Measurements from ENCODE around the gene TRMT6. TPM values are rescaled to one million over a fixed set of nuclear protein-coding genes. Genes with fewer than 3 reads are reported as not detected.

Gene TRMT6
- polyA plus RNA-seq, 1 donor (not counting 4 experiments of a cell fraction or from before 2014, with no cell fraction given), result 26.3 TPM

GRCh38 chr20:5996765-5997164, 46.4 kb upstream of the TRMT6 start:
- H3K9me1 ChIP-seq (ENCODE audit: control insufficient read depth, extremely low read depth, insufficient read depth, low read length), result no peaks in the 10 kb centered on the region
- no peaks in the 10 kb centered on the region for H3K27me3 ChIP-seq (ENCODE audit: control insufficient read depth, extremely low read depth, insufficient read depth, low read length)
- H3K4me1 ChIP-seq (ENCODE audit: control insufficient read depth, extremely low read depth, insufficient read depth, low read length), result no peaks in the 10 kb centered on the region
- H3K4me2 ChIP-seq (ENCODE audit: control insufficient read depth, extremely low read depth, insufficient read depth, low read depth, low read length), result no peak overlapping the region
- dilution Hi-C loops (cut with MboI; ENCODE audit: extremely low pct_ligation_motif_present, low sequenced_read_pairs), result no loop called here
- H3K27ac ChIP-seq (ENCODE audit: control insufficient read depth, insufficient read depth, low read length), result no peak overlapping the region
- no peaks in the 10 kb centered on the region for H3K79me2 ChIP-seq (ENCODE audit: control insufficient read depth, insufficient read depth, low read length)
- H3K36me3 ChIP-seq (ENCODE audit: control insufficient read depth in 2 of 2, extremely low read depth in 1 of 2, insufficient read depth in 2 of 2, low read length in 2 of 2), result peaks cover 8 to 12% of the 10 kb centered on the region in 2 experiments
- H4K20me1 ChIP-seq (ENCODE audit: control insufficient read depth, extremely low read depth, insufficient read depth, low read length), result no peaks in the 10 kb centered on the region
- no peaks in the 10 kb centered on the region for H3K9me3 ChIP-seq (ENCODE audit: control insufficient read depth, low read depth, low read length)
- H3K9ac ChIP-seq (ENCODE audit: control insufficient read depth, extremely low read depth, insufficient read depth, low read length), result no peak overlapping the region
- no peak overlapping the region for H2AFZ ChIP-seq (ENCODE audit: control insufficient read depth, low read length)
- no peak for DNase-seq (ENCODE audit: low read depth, low spot score)
- FAIRE-seq, result no peak
- no peak overlapping the region for H3K4me3 ChIP-seq (ENCODE audit: control insufficient read depth in 2 of 3, extremely low read depth in 1 of 3, insufficient read depth in 2 of 3, low read depth in 1 of 3, low read length in 3 of 3)
- no peak for TF ChIP-seq CTCF (optimal IDR thresholded peaks at IDR 0.05 in 1 of 3, IDR thresholded peaks at IDR 0.05 in 1 of 3, conservative IDR thresholded peaks at IDR 0.05 in 1 of 3; ENCODE audit: extremely low read depth in 1 of 3, insufficient read depth in 2 of 3, low read length in 3 of 3)
- TF ChIP-seq EZH2 (IDR thresholded peaks at IDR 0.05; ENCODE audit: low read length), result no peak

- DNase-seq (ENCODE audit: low read depth, low spot score) (no peak), FAIRE-seq (no peak)
- Histone ChIP-seq H3K79me2 (ENCODE audit: control insufficient read depth, insufficient read depth, low read length) (no peaks in the 10 kb centered on the region), H3K9ac (ENCODE audit: control insufficient read depth, extremely low read depth, insufficient read depth, low read length) (no peak overlapping the region), H2AFZ (ENCODE audit: control insufficient read depth, low read length) (no peak overlapping the region), H3K27me3 (ENCODE audit: control insufficient read depth, extremely low read depth, insufficient read depth, low read length) (no peaks in the 10 kb centered on the region), H3K9me1 (ENCODE audit: control insufficient read depth, extremely low read depth, insufficient read depth, low read length) (no peaks in the 10 kb centered on the region), H3K9me3 (ENCODE audit: control insufficient read depth, low read depth, low read length) (no peaks in the 10 kb centered on the region), H3K4me1 (ENCODE audit: control insufficient read depth, extremely low read depth, insufficient read depth, low read length) (no peaks in the 10 kb centered on the region), H3K4me3 (ENCODE audit: control insufficient read depth in 2 of 3, extremely low read depth in 1 of 3, insufficient read depth in 2 of 3, low read depth in 1 of 3, low read length in 3 of 3) (no peak overlapping the region), H3K36me3 (ENCODE audit: control insufficient read depth in 2 of 2, extremely low read depth in 1 of 2, insufficient read depth in 2 of 2, low read length in 2 of 2) (peaks cover 5 to 14% of the 10 kb centered on the region in 2 experiments), H4K20me1 (ENCODE audit: control insufficient read depth, extremely low read depth, insufficient read depth, low read length) (no peaks in the 10 kb centered on the region), H3K27ac (ENCODE audit: control insufficient read depth, insufficient read depth, low read length) (no peak overlapping the region), H3K4me2 (ENCODE audit: control insufficient read depth, extremely low read depth, insufficient read depth, low read depth, low read length) (no peak overlapping the region)
- dilution Hi-C loops (cut with MboI; ENCODE audit: extremely low pct_ligation_motif_present, low sequenced_read_pairs), result no loop called here
- TF ChIP-seq CTCF (optimal IDR thresholded peaks at IDR 0.05 in 1 of 3, IDR thresholded peaks at IDR 0.05 in 1 of 3, conservative IDR thresholded peaks at IDR 0.05 in 1 of 3; ENCODE audit: extremely low read depth in 1 of 3, insufficient read depth in 2 of 3, low read length in 3 of 3) (no peak), EZH2 (IDR thresholded peaks at IDR 0.05; ENCODE audit: low read length) (no peak)
Observed at GRCh38 chr20:5991623-5992441, 41.5 kb upstream of the TRMT6 start.

Data from keratinocyte (primary cell).